ENCODE results near the gene ISLR.

- TF ChIP-seq POLR2A (IDR thresholded peaks at IDR 0.05): no peak
- no peak for TF ChIP-seq CTCF (IDR thresholded peaks at IDR 0.05)
Measured at GRCh38 chr15:74130849-74131627, 42.5 kb upstream of the ISLR start.
